A549 (cell line): ENCODE data around the gene APLP2.

ENCODE experiments used
- MAZ ChIP-seq: fragments of 150-350 bp; IDR thresholded peaks from 2 replicates; pipeline ENCODE4 v1.6.1; 2014; ENCODE audit warnings: antibody characterized with exemption, low read depth, low read length, borderline replicate concordance
- RAD21 ChIP-seq, 2 experiments: fragments of >200 bp in 1 of 2; sonication (Bioruptor Twin) in 1 of 2; formaldehyde crosslinking in 1 of 2; IDR thresholded peaks in 1 of 2; conservative IDR thresholded peaks in 1 of 2; 2 replicates in 1 of 2; 3 replicates in 1 of 2; pipeline ENCODE4 v1.6.1; 2012 to 2018; ENCODE audit warnings: inconsistent platforms in 1 of 2
- RCOR1 ChIP-seq: fragments of 150-350 bp; IDR thresholded peaks from 2 replicates; pipeline ENCODE4 v1.6.1; 2014; ENCODE audit warnings: antibody characterized with exemption, low read length, low read depth
- RFX5 ChIP-seq: fragments of 450-650 bp; IDR thresholded peaks from 2 replicates; pipeline ENCODE4 v1.7.1; 2014; ENCODE audit warnings: antibody characterized with exemption, mild to moderate bottlenecking, moderate library complexity
- TF ChIP-seq, protein P1 (sequence below): fragments of >200 bp; sonication (Bioruptor Twin); formaldehyde crosslinking; IDR thresholded peaks from 3 replicates; pipeline ENCODE4 v1.5.1; 2016

- TF ChIP-seq RCOR1 (no peak), RAD21 (conservative IDR thresholded peaks at IDR 0.05 in 1 of 2, IDR thresholded peaks at IDR 0.05 in 1 of 2) (no peak), MAZ (no peak), RFX5 (no peak)
- TF ChIP-seq, protein P1, sequence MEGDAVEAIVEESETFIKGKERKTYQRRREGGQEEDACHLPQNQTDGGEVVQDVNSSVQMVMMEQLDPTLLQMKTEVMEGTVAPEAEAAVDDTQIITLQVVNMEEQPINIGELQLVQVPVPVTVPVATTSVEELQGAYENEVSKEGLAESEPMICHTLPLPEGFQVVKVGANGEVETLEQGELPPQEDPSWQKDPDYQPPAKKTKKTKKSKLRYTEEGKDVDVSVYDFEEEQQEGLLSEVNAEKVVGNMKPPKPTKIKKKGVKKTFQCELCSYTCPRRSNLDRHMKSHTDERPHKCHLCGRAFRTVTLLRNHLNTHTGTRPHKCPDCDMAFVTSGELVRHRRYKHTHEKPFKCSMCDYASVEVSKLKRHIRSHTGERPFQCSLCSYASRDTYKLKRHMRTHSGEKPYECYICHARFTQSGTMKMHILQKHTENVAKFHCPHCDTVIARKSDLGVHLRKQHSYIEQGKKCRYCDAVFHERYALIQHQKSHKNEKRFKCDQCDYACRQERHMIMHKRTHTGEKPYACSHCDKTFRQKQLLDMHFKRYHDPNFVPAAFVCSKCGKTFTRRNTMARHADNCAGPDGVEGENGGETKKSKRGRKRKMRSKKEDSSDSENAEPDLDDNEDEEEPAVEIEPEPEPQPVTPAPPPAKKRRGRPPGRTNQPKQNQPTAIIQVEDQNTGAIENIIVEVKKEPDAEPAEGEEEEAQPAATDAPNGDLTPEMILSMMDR: no peak
Measured at GRCh38 chr11:130191896-130192295, 122.2 kb downstream of the APLP2 start.
